IMR-90 (cell line): ENCODE measurements around the gene KRT80. TPM values are rescaled to one million over a fixed set of nuclear protein-coding genes. Genes with fewer than 3 reads are reported as not detected.

Source experiments
- ATAC-seq: fragments of 200-7000 bp; cut with Tn5 transposase; 2 replicates; pipeline ENCODE4 v1.9.1; 2020; ENCODE audit warnings: low read depth, mild to moderate bottlenecking, moderate library complexity
- BruUV-seq: library from RNA; stranded (reverse); fragments of 400-500 nt; replicated peaks from 2 replicates; lab custom pipeline; 2021; lab: Mats Ljungman, UMichigan
- CTCF ChIA-PET: fragments of 300-600 bp; formaldehyde crosslinking; extraction: SDS; loops from one replicate; lab custom pipeline; 2021; ENCODE audit warnings: antibody characterized with exemption; lab: Yijun Ruan, JAX
- POLR2A ChIA-PET: fragments of 300-600 bp; sonication (Branson Sonifier 250); formaldehyde crosslinking; loops from one replicate; lab custom pipeline; 2022; ENCODE audit warnings: antibody characterized with exemption; ENCODE audit not compliant: unreplicated experiment; lab: Charles Lee
- DNase-seq: peaks from one replicate; pipeline ENCODE4 v3.0.0; 2013
- H2AFZ ChIP-seq: replicated peaks from 2 replicates; pipeline ENCODE3; 2013; ENCODE audit warnings: low read length, mild to moderate bottlenecking; ENCODE audit not compliant: poor library complexity
- H2AK5ac ChIP-seq: 2 replicates; pipeline ENCODE4 v1.6.1; 2013; ENCODE audit warnings: low read depth, low read length, inconsistent platforms
- H2AK9ac ChIP-seq: replicated peaks from 2 replicates; pipeline ENCODE3; 2013; ENCODE audit warnings: mild to moderate bottlenecking, low read depth, low read length, moderate library complexity; ENCODE audit not compliant: poor library complexity
- H2BK120ac ChIP-seq: 2 replicates; pipeline ENCODE4 v1.6.1; 2013; ENCODE audit warnings: low read depth, low read length, inconsistent platforms
- H2BK15ac ChIP-seq: 3 replicates; pipeline ENCODE4 v1.6.1; 2013; ENCODE audit warnings: low read depth, low read length, inconsistent platforms
- H2BK20ac ChIP-seq: 2 replicates; pipeline ENCODE4 v1.6.1; 2013; ENCODE audit warnings: low read depth, mild to moderate bottlenecking, inconsistent platforms, low read length, moderate library complexity
- H2BK5ac ChIP-seq: 2 replicates; pipeline ENCODE4 v1.6.1; 2013; ENCODE audit warnings: mild to moderate bottlenecking, low read depth, low read length, inconsistent platforms; ENCODE audit not compliant: poor library complexity, severe bottlenecking
- H3K14ac ChIP-seq: replicated peaks from 2 replicates; pipeline ENCODE4 v1.6.1; 2013; ENCODE audit warnings: low read depth, low read length, inconsistent platforms
- H3K18ac ChIP-seq: 2 replicates; pipeline ENCODE4 v1.6.1; 2013; ENCODE audit warnings: low read depth, low read length, control low read depth
- H3K23ac ChIP-seq: 2 replicates; pipeline ENCODE4 v1.6.1; 2013; ENCODE audit warnings: low read depth, low read length, inconsistent platforms
- H3K27ac ChIP-seq: 2 replicates; pipeline ENCODE4 v1.5.1; 2013; ENCODE audit warnings: mild to moderate bottlenecking, control low read depth, low read length; ENCODE audit not compliant: insufficient read depth
- H3K27me3 ChIP-seq: 2 replicates; pipeline ENCODE4 v1.6.1; 2013; ENCODE audit warnings: low read length; ENCODE audit not compliant: control insufficient read depth, insufficient read depth
- H3K36me3 ChIP-seq: 2 replicates; pipeline ENCODE4 v1.6.1; 2013; ENCODE audit warnings: low read length, mixed read lengths; ENCODE audit not compliant: control insufficient read depth, insufficient read depth
- H3K4ac ChIP-seq: 2 replicates; pipeline ENCODE4 v1.6.1; 2013; ENCODE audit warnings: low read depth, low read length, inconsistent platforms
- H3K4me1 ChIP-seq: 2 replicates; pipeline ENCODE4 v1.6.1; 2013; ENCODE audit warnings: low read length, mixed read lengths; ENCODE audit not compliant: control insufficient read depth, insufficient read depth
- H3K4me2 ChIP-seq: 2 replicates; pipeline ENCODE4 v1.6.1; 2013; ENCODE audit warnings: low read depth, mild to moderate bottlenecking, control low read depth, low read length, moderate library complexity
- H3K4me3 ChIP-seq: 2 replicates; pipeline ENCODE4 v1.5.1; 2013; ENCODE audit warnings: low read depth, mild to moderate bottlenecking, control low read depth, low read length, moderate library complexity; ENCODE audit not compliant: insufficient read depth
- H3K56ac ChIP-seq: 2 replicates; pipeline ENCODE4 v1.6.1; 2013; ENCODE audit warnings: low read length, inconsistent platforms; ENCODE audit not compliant: insufficient read depth; ENCODE audit errors: extremely low read depth
- H3K79me1 ChIP-seq, 2 experiments: 2 replicates each; pipeline ENCODE4 v1.6.1; 2013; ENCODE audit warnings: low read length in 2 of 2, inconsistent platforms in 1 of 2, low read depth in 1 of 2
- H3K9ac ChIP-seq: 2 replicates; pipeline ENCODE4 v1.6.1; 2013; ENCODE audit warnings: low read depth, low read length, control low read depth
- H3K9me1 ChIP-seq: 2 replicates; pipeline ENCODE4 v1.6.1; 2013; ENCODE audit warnings: low read length, inconsistent platforms; ENCODE audit not compliant: insufficient read depth
- H3K9me3 ChIP-seq: 2 replicates; pipeline ENCODE4 v1.6.1; 2013; ENCODE audit warnings: low read length; ENCODE audit not compliant: control insufficient read depth, insufficient read depth
- H4K20me1 ChIP-seq: 2 replicates; pipeline ENCODE4 v1.6.1; 2013; ENCODE audit warnings: low read length, inconsistent platforms; ENCODE audit not compliant: insufficient read depth
- H4K5ac ChIP-seq: 2 replicates; pipeline ENCODE4 v1.6.1; 2013; ENCODE audit warnings: mild to moderate bottlenecking, low read depth, low read length, control low read depth
- H4K8ac ChIP-seq, 2 experiments: 2 replicates each; pipeline ENCODE4 v1.6.1; 2013; ENCODE audit warnings: low read depth in 2 of 2, low read length in 2 of 2, control low read depth in 1 of 2, inconsistent platforms in 1 of 2
- H4K91ac ChIP-seq: 2 replicates; pipeline ENCODE4 v1.6.1; 2013; ENCODE audit warnings: low read depth, low read length, inconsistent platforms; ENCODE audit not compliant: insufficient read depth
- MXI1 ChIP-seq: IDR thresholded peaks from 2 replicates; pipeline ENCODE4 v1.6.1; 2012; ENCODE audit warnings: low read depth, mild to moderate bottlenecking, low read length, moderate library complexity, borderline replicate concordance
- WGBS, 2 experiments: methylation state at CpG; one replicate each; pipeline versions ENCODE4 v1.1.5 to v1.1.7; 2013; ENCODE audit warnings: missing lambda C conversion rate in 2 of 2; ENCODE audit not compliant: insufficient read length in 1 of 2; ENCODE audit errors: extremely low coverage in 2 of 2; 5-methylcytosine and 5-hydroxymethylcytosine counted together
- dilution Hi-C: fragments of 300-500 bp; cut with HindIII; formaldehyde crosslinking; loops from one replicate; pipeline ENCODE4 v1.14.3; 2018; ENCODE audit warnings: low sequenced_read_pairs; ENCODE audit not compliant: unreplicated experiment
- in situ Hi-C: fragments of 300-500 bp; cut with MboI; formaldehyde crosslinking; loops from 3 replicates; pipeline ENCODE4 v1.14.3; 2019; ENCODE audit warnings: low sequenced_read_pairs, inconsistent platforms, mixed read lengths
- intact Hi-C: fragments of 100-400 bp; cut with micrococcal nuclease; formaldehyde crosslinking; loops from 2 replicates; pipeline ENCODE4 v1.10.0; 2022
- polyA plus RNA-seq, 3 experiments: library from polyadenylated mRNA; depleted of rRNA; stranded (reverse); fragments of >200 nt; gene quantifications; 2 replicates each; pipeline ENCODE4 v1.2.3, GENCODE V29; 2012; ENCODE audit warnings: low replicate concordance in 1 of 3
- total RNA-seq: library from RNA; depleted of rRNA; stranded (reverse); fragments of >200 nt; gene quantifications from 2 replicates; pipeline ENCODE4 v1.2.3, GENCODE V29; 2012

Gene KRT80
- total and polyA plus RNA-seq, 2 of the 4 experiments (the other 2 are of a cell fraction), result 0.54 to 3.4 TPM

DNA sequence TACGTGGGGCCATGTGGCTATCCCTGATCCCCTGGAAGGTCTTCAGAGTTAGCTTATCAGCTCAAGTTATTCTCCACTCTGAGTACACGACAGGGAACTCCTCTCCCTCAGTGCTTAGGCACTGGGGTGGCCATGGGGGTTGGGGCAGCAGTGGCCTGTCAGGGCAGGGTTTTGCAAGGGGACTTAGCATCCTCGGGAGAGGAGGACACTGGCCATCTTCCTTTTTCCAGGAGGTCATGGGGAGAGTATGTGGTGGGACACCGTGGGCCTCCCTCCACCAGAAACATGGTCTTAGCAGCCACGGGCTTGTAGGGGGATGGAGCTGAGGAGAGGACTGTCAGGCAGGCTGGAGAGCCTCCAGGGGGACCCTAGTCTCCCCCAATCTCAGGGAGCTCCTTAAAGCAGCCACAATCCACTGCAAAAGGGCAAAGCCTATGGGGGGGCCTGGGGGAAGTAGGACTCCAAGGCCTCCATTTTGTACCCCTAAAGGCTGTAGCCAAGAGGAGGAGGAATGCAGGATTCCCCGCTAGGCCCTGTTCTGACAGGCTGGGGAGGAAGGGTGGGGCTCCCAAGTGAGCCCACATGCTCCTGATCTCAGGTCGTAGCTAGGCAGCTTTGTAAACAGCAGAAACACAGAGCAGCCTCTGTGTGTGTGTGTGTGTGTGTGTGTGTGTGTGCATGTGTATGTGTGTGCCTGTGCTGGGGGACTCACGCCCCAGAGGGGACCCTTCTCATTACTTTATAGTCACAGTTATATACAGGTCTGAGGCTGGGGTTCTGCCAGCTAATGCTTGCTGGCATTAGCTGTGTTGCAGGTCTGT is 36.6 kb downstream of the KRT80 start:
- no peaks in the 10 kb centered on the region for H3K4me1 ChIP-seq
- DNase-seq (no peak), ATAC-seq (no peak)
- dilution Hi-C loops (no loop called here), intact Hi-C loops (no loop called here), in situ Hi-C loops (loop anchor here (5.0 to 10.0 kb wide), 3 partner anchors 172 to 820 kb away; no protein-coding TSS in a partner anchor)
- CTCF ChIA-PET, result interaction anchor here (1.0 to 1.8 kb wide), 6 partner anchors 58 to 725 kb away, joined by 3 to 5 read pairs (median 4); no protein-coding TSS in a partner anchor
- H4K5ac ChIP-seq, result no peak overlapping the region
- 43% methylated on average over 1 of the region's 8 CpGs; no CpG with 5 or more reads in 1 of the 2 experiments for WGBS, 2 experiments
- H2BK5ac ChIP-seq, result no peak overlapping the region
- H2BK15ac ChIP-seq, result no peak overlapping the region
- no peak overlapping the region for H3K9ac ChIP-seq
- H2BK120ac ChIP-seq, result peak overlapping the region; percentile 30
- peak overlapping the region in 1 of 2 experiments; percentile 15; a peak in 1 of 4 replicates for H4K8ac ChIP-seq
- H3K27ac ChIP-seq, result no peak overlapping the region
- H3K56ac ChIP-seq, result no peak overlapping the region
- no peak overlapping the region for H3K4me3 ChIP-seq
- peak overlapping the region; percentile 56; the same call in 1 of the 2 replicates for H2BK20ac ChIP-seq
- no TSS peak for BruUV-seq
- peak overlapping the region; percentile 63 for H3K4ac ChIP-seq
- no peaks in the 10 kb centered on the region for H3K79me1 ChIP-seq
- no peaks in the 10 kb centered on the region for H3K27me3 ChIP-seq
- no peaks in the 10 kb centered on the region for H4K20me1 ChIP-seq
- no peak overlapping the region for H3K4me2 ChIP-seq
- H2AK5ac ChIP-seq, result peak overlapping the region; percentile 17
- no peak overlapping the region for H3K14ac ChIP-seq
- no peak overlapping the region for H3K18ac ChIP-seq
- H3K36me3 ChIP-seq, result no peaks in the 10 kb centered on the region
- peak overlapping the region; percentile 85 for H2AK9ac ChIP-seq
- H2AFZ ChIP-seq, result peak overlapping the region; percentile 81
- H3K23ac ChIP-seq, result no peak overlapping the region
- H4K91ac ChIP-seq, result peak overlapping the region; percentile 54; the same call in 1 of the 2 replicates
- POLR2A ChIA-PET, result no interaction called here
- H3K9me3 ChIP-seq, result no peaks in the 10 kb centered on the region
- no peak for TF ChIP-seq MXI1
- peaks cover 17% of the 10 kb centered on the region; the same call in 1 of the 2 replicates for H3K9me1 ChIP-seq
